ENCODE data around the gene ALG9. TPM values are rescaled to one million over a fixed set of nuclear protein-coding genes. Genes with fewer than 3 reads are reported as not detected.

Gene ALG9
- total and polyA plus RNA-seq, 9 donors: 21.2 to 29.7 (median 25.0) TPM

DNA sequence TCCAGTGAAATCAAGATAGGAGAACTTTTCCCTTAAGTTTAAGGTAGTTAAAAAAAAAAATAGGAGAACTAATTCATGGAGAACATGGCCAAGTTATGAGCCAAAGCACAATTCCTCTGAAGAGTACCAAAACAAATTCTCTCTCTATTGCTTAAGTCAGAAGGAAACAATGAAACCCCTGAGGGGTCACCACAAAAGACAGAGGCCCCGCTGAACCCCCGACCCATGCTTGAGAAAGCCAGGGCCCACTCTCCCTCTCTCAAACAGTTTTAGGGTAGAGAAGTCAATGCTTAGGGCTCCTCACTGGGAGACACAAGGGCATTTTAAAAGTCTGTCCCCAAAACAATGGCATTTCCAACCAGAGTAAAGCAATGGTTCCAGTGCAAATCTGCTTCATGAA lies 132.1 kb downstream of the ALG9 start:
- Histone ChIP-seq H3K9me3 (replicated peaks; ENCODE audit: control insufficient read depth, low read depth, low read length) (no peaks in the 10 kb centered on the region), H3K27me3 (ENCODE audit: control insufficient read depth, insufficient read depth, low read length) (no peaks in the 10 kb centered on the region), H3K4me3 (ENCODE audit: low read length) (no peak overlapping the region), H3K4me1 (ENCODE audit: control insufficient read depth, insufficient read depth, low read length) (peaks cover 40% of the 10 kb centered on the region), H3K27ac (ENCODE audit: low read length) (no peak overlapping the region), H3K36me3 (ENCODE audit: control insufficient read depth, insufficient read depth, low read length) (peaks cover 30% of the 10 kb centered on the region)
- WGBS (ENCODE audit: insufficient coverage): no CpG with 5 or more reads among the region's 2 CpGs
- no peak for DNase-seq

DNA sequence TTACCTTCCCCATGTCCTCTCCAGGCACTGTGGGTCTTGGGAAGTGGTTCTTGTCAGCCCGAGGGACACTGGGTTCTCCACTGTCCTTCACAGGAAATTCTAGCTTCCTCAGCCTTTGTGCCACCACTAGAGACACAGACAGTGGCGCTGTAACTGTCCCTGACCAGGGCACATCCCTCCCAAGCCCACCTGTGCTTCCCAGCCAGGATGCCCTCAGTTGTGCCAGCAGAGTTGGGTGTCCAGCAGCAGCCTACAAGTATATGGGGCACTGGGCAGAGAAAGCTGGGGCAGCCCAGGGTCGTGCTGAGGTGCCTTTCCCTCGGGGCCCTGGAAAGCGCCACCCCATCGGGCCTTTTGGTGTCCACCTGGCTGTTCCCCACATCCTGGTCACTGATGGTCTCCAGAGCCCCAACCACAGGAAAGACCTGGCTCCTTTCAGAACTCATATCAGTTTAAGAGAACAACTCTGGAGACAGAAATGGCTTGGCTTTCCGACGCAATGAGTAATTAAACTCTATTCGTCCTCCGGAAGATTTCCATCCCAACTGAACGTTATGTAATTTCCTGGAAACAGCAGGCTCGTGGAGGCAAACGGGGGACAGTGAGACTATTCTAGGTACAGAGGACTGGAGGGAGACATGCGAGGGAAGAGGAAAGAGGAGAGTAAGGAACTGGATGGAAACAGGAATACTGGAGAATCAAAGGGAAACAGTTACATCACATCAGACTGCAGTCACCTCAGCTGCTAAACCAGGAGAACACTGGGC lies 133.8 kb downstream of the ALG9 start:
- WGBS (ENCODE audit: insufficient coverage): 68% methylated on average over 9 of the region's 14 CpGs
- H3K4me3 ChIP-seq (ENCODE audit: low read length): no peak overlapping the region
- peaks cover 57% of the 10 kb centered on the region for H3K4me1 ChIP-seq (ENCODE audit: control insufficient read depth, insufficient read depth, low read length)

DNA sequence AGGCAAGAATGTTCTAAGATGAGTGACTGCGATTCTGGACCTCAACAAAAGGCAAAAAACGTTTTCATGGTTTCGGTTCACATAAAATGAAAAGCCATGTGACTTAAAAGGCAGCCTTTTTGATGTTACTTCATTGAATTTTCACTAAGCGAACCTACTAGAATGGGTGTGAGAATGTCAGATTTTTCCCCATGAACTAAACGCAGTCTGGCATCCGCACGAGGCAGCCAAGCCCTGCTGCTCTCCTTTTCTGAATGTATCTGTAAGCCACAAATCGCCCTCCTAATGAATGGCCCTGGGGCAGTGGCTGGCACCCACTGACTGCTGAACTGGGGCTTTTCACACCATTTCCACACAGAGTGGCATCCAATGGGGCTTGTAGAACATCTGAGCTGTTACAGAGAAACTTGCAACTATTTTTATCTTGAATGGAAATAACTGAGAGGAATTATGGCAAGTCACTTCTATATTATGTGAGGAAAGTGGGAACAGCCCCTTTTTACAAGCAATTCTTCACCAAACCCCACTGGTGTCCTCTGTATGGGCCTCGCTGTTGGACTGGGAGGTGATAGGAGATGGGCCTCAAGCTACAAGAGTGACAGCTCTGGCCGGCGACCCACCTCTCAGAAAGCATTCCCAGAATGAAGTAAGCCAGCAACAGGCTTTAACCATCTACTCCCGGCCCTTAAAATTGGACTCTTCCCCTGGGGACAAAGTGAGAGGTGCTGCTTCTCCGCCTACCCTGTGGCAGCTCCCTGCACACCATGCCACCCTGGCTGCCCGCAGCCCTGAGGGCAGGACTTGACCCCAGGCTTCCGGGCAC lies 134.5 kb downstream of the ALG9 start:
- WGBS (ENCODE audit: insufficient coverage): 66% methylated on average over 9 of the region's 15 CpGs
- H3K4me1 ChIP-seq (ENCODE audit: control insufficient read depth, insufficient read depth, low read length): peaks cover 64% of the 10 kb centered on the region
- no peaks in the 10 kb centered on the region for H3K27me3 ChIP-seq (ENCODE audit: control insufficient read depth, insufficient read depth, low read length)
- peak; percentile 65 for DNase-seq
- peaks cover 15% of the 10 kb centered on the region for H3K36me3 ChIP-seq (ENCODE audit: control insufficient read depth, insufficient read depth, low read length)
- H3K27ac ChIP-seq (ENCODE audit: low read length): peak overlapping the region; percentile 100
- no peak overlapping the region for H3K4me3 ChIP-seq (ENCODE audit: low read length)
- H3K9me3 ChIP-seq (replicated peaks; ENCODE audit: control insufficient read depth, low read depth, low read length): no peaks in the 10 kb centered on the region

More for the DNA sequence above, 133.8 kb downstream of the ALG9 start:
- DNase-seq: peak; percentile 93
- H3K36me3 ChIP-seq (ENCODE audit: control insufficient read depth, insufficient read depth, low read length): peaks cover 16% of the 10 kb centered on the region
- no peaks in the 10 kb centered on the region for H3K9me3 ChIP-seq (replicated peaks; ENCODE audit: control insufficient read depth, low read depth, low read length)
- no peaks in the 10 kb centered on the region for H3K27me3 ChIP-seq (ENCODE audit: control insufficient read depth, insufficient read depth, low read length)
- peak overlapping the region; percentile 100 for H3K27ac ChIP-seq (ENCODE audit: low read length)

Other genes starting within 250 kb of the ALG9 start
- 10.1 TPM for gene PPP2R1B, start 105.2 kb downstream of the ALG9 start, total RNA-seq
- gene PPP2R1B, start 105.2 kb downstream of the ALG9 start, polyA plus RNA-seq (ENCODE audit: insufficient read depth in 1 of 8, insufficient read length in 8 of 8, low replicate concordance in 1 of 8): 10 to 100 TPM in 5 of 8 donors, 1 to 10 TPM in 3; 8.7 to 15.3 (median 10.9) TPM
- gene FDXACB1, start 7.6 kb upstream of the ALG9 start, total RNA-seq: 2.5 TPM
- 1 to 10 TPM; 1.9 to 3.3 (median 2.4) TPM for gene FDXACB1, start 7.6 kb upstream of the ALG9 start, polyA plus RNA-seq (ENCODE audit: insufficient read depth in 1 of 8, insufficient read length in 8 of 8, low replicate concordance in 1 of 8)
- gene CFAP68, start 8.0 kb upstream of the ALG9 start, total RNA-seq: 16.3 TPM
- 10 to 100 TPM; 14.0 to 20.4 (median 17.3) TPM for gene CFAP68, start 8.0 kb upstream of the ALG9 start, polyA plus RNA-seq (ENCODE audit: insufficient read depth in 1 of 8, insufficient read length in 8 of 8, low replicate concordance in 1 of 8)
- gene CRYAB, start 40.2 kb upstream of the ALG9 start, total RNA-seq: 226 TPM
- gene CRYAB, start 40.2 kb upstream of the ALG9 start, polyA plus RNA-seq (ENCODE audit: insufficient read depth in 1 of 8, insufficient read length in 8 of 8, low replicate concordance in 1 of 8): 100 to 1,000 TPM; 512 to 708 (median 632) TPM
- gene HSPB2, start 41.2 kb upstream of the ALG9 start, total RNA-seq: 63.2 TPM
- 100 to 1,000 TPM in 1 of 8 donors, 10 to 100 TPM in 7; 61.2 to 101 (median 83.2) TPM for gene HSPB2, start 41.2 kb upstream of the ALG9 start, polyA plus RNA-seq (ENCODE audit: insufficient read depth in 1 of 8, insufficient read length in 8 of 8, low replicate concordance in 1 of 8)
- gene C11orf52, start 47.3 kb upstream of the ALG9 start, total RNA-seq: 0.93 TPM
- gene C11orf52, start 47.3 kb upstream of the ALG9 start, polyA plus RNA-seq (ENCODE audit: insufficient read depth in 1 of 8, insufficient read length in 8 of 8, low replicate concordance in 1 of 8): 1 to 10 TPM; 1.7 to 4.8 (median 2.3) TPM
- gene DIXDC1, start 65.8 kb upstream of the ALG9 start, total RNA-seq: 16.0 TPM
- gene DIXDC1, start 65.8 kb upstream of the ALG9 start, polyA plus RNA-seq (ENCODE audit: insufficient read depth in 1 of 8, insufficient read length in 8 of 8, low replicate concordance in 1 of 8): 10 to 100 TPM; 13.1 to 23.6 (median 15.7) TPM
- gene DLAT, start 153.8 kb upstream of the ALG9 start, total RNA-seq: 34.5 TPM
- gene DLAT, start 153.8 kb upstream of the ALG9 start, polyA plus RNA-seq (ENCODE audit: insufficient read depth in 1 of 8, insufficient read length in 8 of 8, low replicate concordance in 1 of 8): 10 to 100 TPM; 27.6 to 40.9 (median 37.6) TPM
- 1.1 TPM for gene PIH1D2, start 202.4 kb upstream of the ALG9 start, total RNA-seq
- 1 to 10 TPM; 1.0 to 1.6 (median 1.3) TPM for gene PIH1D2, start 202.4 kb upstream of the ALG9 start, polyA plus RNA-seq (ENCODE audit: insufficient read depth in 1 of 8, insufficient read length in 8 of 8, low replicate concordance in 1 of 8)
- gene NKAPD1, start 202.7 kb upstream of the ALG9 start, total RNA-seq: 25.5 TPM
- 10 to 100 TPM; 26.3 to 33.1 (median 29.5) TPM for gene NKAPD1, start 202.7 kb upstream of the ALG9 start, polyA plus RNA-seq (ENCODE audit: insufficient read depth in 1 of 8, insufficient read length in 8 of 8, low replicate concordance in 1 of 8)
- 77.2 TPM for gene TIMM8B, start 215.2 kb upstream of the ALG9 start, total RNA-seq
- 10 to 100 TPM; 46.6 to 60.5 (median 52.8) TPM for gene TIMM8B, start 215.2 kb upstream of the ALG9 start, polyA plus RNA-seq (ENCODE audit: insufficient read depth in 1 of 8, insufficient read length in 8 of 8, low replicate concordance in 1 of 8)
- 86.3 TPM for gene SDHD, start 215.3 kb upstream of the ALG9 start, total RNA-seq
- 100 to 1,000 TPM in 3 of 8 donors, 10 to 100 TPM in 5; 86.4 to 109 (median 99.4) TPM for gene SDHD, start 215.3 kb upstream of the ALG9 start, polyA plus RNA-seq (ENCODE audit: insufficient read depth in 1 of 8, insufficient read length in 8 of 8, low replicate concordance in 1 of 8)

Data from muscle of leg (tissue), 11 donors.